Measurements from ENCODE around the gene UBASH3A. TPM values are rescaled to one million over a fixed set of nuclear protein-coding genes. Genes with fewer than 3 reads are reported as not detected.

UBASH3A gene
- total RNA-seq, 2 experiments from 2014 or later, result 59.7 to 60.8 TPM

GRCh38 chr21:42365770-42366169 lies 37.9 kb upstream of the UBASH3A start:
- H3K9me3 ChIP-seq (ENCODE audit: control insufficient read depth in 1 of 2, insufficient read depth in 1 of 2, low read length in 2 of 2), result no peaks in the 10 kb centered on the region
- no peak overlapping the region for H3K4me3 Mint-ChIP-seq
- H3K4me1 Mint-ChIP-seq (ENCODE audit: low read depth), result no peaks in the 10 kb centered on the region
- DNase-seq (no peak), ATAC-seq (ENCODE audit: poor library complexity) (no peak)
- intact Hi-C loops (cut with DNase I, micrococcal nuclease), result no loop called here
- no peak overlapping the region for H3K27ac Mint-ChIP-seq
- POLR2A ChIA-PET, result no interaction called here
- TF ChIP-seq, protein P1, sequence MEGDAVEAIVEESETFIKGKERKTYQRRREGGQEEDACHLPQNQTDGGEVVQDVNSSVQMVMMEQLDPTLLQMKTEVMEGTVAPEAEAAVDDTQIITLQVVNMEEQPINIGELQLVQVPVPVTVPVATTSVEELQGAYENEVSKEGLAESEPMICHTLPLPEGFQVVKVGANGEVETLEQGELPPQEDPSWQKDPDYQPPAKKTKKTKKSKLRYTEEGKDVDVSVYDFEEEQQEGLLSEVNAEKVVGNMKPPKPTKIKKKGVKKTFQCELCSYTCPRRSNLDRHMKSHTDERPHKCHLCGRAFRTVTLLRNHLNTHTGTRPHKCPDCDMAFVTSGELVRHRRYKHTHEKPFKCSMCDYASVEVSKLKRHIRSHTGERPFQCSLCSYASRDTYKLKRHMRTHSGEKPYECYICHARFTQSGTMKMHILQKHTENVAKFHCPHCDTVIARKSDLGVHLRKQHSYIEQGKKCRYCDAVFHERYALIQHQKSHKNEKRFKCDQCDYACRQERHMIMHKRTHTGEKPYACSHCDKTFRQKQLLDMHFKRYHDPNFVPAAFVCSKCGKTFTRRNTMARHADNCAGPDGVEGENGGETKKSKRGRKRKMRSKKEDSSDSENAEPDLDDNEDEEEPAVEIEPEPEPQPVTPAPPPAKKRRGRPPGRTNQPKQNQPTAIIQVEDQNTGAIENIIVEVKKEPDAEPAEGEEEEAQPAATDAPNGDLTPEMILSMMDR (IDR thresholded peaks at IDR 0.05), result no peak
- no peaks in the 10 kb centered on the region for H3K27me3 Mint-ChIP-seq
- H3K4me3 ChIP-seq (ENCODE audit: low read length), result no peak overlapping the region
- peaks cover 6% of the 10 kb centered on the region for H3K4me1 ChIP-seq (ENCODE audit: insufficient read depth, low read length)
- CTCF ChIA-PET, result no interaction called here
- no peaks in the 10 kb centered on the region for H3K36me3 ChIP-seq (ENCODE audit: insufficient read depth, low read length)
- no peaks in the 10 kb centered on the region for H3K36me3 Mint-ChIP-seq (ENCODE audit: low read depth)
- H3K9me3 Mint-ChIP-seq, result no peaks in the 10 kb centered on the region
- H3K27me3 ChIP-seq (ENCODE audit: control insufficient read depth in 1 of 2, insufficient read depth in 2 of 2, low read length in 2 of 2), result no peaks in the 10 kb centered on the region
- H3K27ac ChIP-seq (ENCODE audit: low read depth in 1 of 2, low read length in 2 of 2), result no peak overlapping the region

DNA sequence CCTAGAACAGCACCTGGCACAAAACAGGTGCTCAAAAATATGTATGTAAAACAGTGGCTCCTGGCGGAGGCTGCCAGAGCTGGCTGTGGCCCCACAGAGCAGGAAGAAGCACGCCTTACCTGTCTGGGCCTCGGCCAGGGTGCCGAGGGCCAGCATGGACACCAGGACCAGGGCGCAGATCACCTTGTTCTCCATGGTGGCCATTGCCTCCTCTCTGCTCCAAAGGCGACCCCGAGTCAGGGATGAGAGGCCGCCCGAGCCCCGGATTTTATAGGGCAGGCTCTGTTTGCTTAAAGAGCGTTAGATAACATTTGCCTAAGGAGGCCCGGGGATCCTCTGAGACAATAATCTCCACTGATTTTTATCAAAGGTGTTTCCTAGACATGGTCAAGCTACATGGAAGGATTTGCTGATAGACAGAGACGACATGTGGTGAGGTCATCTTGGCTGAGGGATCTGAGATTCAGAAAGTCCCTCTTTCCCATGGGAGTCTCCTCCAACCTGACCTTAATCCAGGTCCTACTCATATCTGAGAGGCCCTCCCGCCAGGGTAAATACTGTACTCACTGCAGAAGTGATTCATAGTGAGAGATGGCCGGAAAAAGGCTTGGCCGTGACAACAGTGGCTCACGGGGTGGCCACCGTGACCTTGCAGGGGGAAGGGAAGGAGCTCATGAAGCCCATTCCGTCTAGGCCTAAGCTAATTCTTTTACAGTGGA lies 37.3 kb upstream of the UBASH3A start, which contains the start of gene TFF1:
Gene TFF1, minus strand, starts transcription at position 244 of the 719 bp plus-strand sequence. Its CDS starts 40 bp downstream, at position 204.
- CTCF ChIA-PET, result no interaction called here
- no peak within 1 kb of the TSS for H3K4me3 Mint-ChIP-seq
- H3K27me3 Mint-ChIP-seq, result no peaks in the 10 kb centered on the region
- Histone ChIP-seq H3K27ac (ENCODE audit: low read depth in 1 of 2, low read length in 2 of 2) (no peak within 1 kb of the TSS), H3K4me3 (ENCODE audit: low read length) (no peak within 1 kb of the TSS), H3K9me3 (ENCODE audit: control insufficient read depth in 1 of 2, insufficient read depth in 1 of 2, low read length in 2 of 2) (no peaks in the 10 kb centered on the region), H3K27me3 (ENCODE audit: control insufficient read depth in 1 of 2, insufficient read depth in 2 of 2, low read length in 2 of 2) (no peaks in the 10 kb centered on the region), H3K36me3 (ENCODE audit: insufficient read depth, low read length) (no peaks in the 10 kb centered on the region), H3K4me1 (ENCODE audit: insufficient read depth, low read length) (peaks cover 6% of the 10 kb centered on the region)
- ATAC-seq (ENCODE audit: poor library complexity) (no peak), DNase-seq (no peak)
- TF ChIP-seq, protein P1 (IDR thresholded peaks at IDR 0.05), result no peak
- no peaks in the 10 kb centered on the region for H3K4me1 Mint-ChIP-seq (ENCODE audit: low read depth)
- no peaks in the 10 kb centered on the region for H3K9me3 Mint-ChIP-seq
- H3K36me3 Mint-ChIP-seq (ENCODE audit: low read depth), result no peaks in the 10 kb centered on the region
- intact Hi-C loops (cut with DNase I, micrococcal nuclease), result no loop called here
- H3K27ac Mint-ChIP-seq, result no peak within 1 kb of the TSS
- POLR2A ChIA-PET, result no interaction called here

- H3K27ac Mint-ChIP-seq, result no peak overlapping the region
- ATAC-seq (ENCODE audit: poor library complexity), result no peak
- H3K27me3 Mint-ChIP-seq, result no peaks in the 10 kb centered on the region
- H3K9me3 Mint-ChIP-seq, result no peaks in the 10 kb centered on the region
- H3K9me3 ChIP-seq (ENCODE audit: control insufficient read depth in 1 of 2, insufficient read depth in 1 of 2, low read length in 2 of 2), result no peaks in the 10 kb centered on the region
- H3K36me3 Mint-ChIP-seq (ENCODE audit: low read depth), result no peaks in the 10 kb centered on the region
- CTCF ChIA-PET, result no interaction called here
- H3K4me1 Mint-ChIP-seq (ENCODE audit: low read depth), result no peaks in the 10 kb centered on the region
- H3K4me1 ChIP-seq (ENCODE audit: insufficient read depth, low read length), result peaks cover 6% of the 10 kb centered on the region
- POLR2A ChIA-PET, result interaction anchor here (1.1 kb wide), 1 partner anchor 37 kb away, joined by 3 read pairs; the partner anchor contains the start of gene UBASH3A
- no peak for DNase-seq
- no peaks in the 10 kb centered on the region for H3K27me3 ChIP-seq (ENCODE audit: control insufficient read depth in 1 of 2, insufficient read depth in 2 of 2, low read length in 2 of 2)
- no peaks in the 10 kb centered on the region for H3K36me3 ChIP-seq (ENCODE audit: insufficient read depth, low read length)
- no peak overlapping the region for H3K4me3 Mint-ChIP-seq
- TF ChIP-seq, protein P1 (IDR thresholded peaks at IDR 0.05), result no peak
- H3K27ac ChIP-seq (ENCODE audit: low read depth in 1 of 2, low read length in 2 of 2), result no peak overlapping the region
- intact Hi-C loops (cut with DNase I, micrococcal nuclease), result no loop called here
- no peak overlapping the region for H3K4me3 ChIP-seq (ENCODE audit: low read length)
These were observed 36.1 kb upstream of the UBASH3A start for GRCh38 chr21:42367367-42368165.

Measured in CD4-positive, alpha-beta T cell (primary cell).